BJ (cell line): Measurements from ENCODE around the gene CRHBP. TPM values are rescaled to one million over a fixed set of nuclear protein-coding genes. Genes with fewer than 3 reads are reported as not detected.

ENCODE experiments used
- CTCF ChIA-PET: fragments of 350-600 bp; formaldehyde crosslinking; extraction: SDS; loops from one replicate; lab custom pipeline; 2021; ENCODE audit warnings: antibody characterized with exemption, inconsistent platforms; lab: Yijun Ruan, JAX
- POLR2A ChIA-PET: fragments of 300-600 bp; sonication (Branson Sonifier 250); formaldehyde crosslinking; extraction: SDS; loops from one replicate; lab custom pipeline; 2021; ENCODE audit warnings: antibody characterized with exemption; lab: Charles Lee
- DNase-seq: peaks from one replicate; pipeline ENCODE4 v3.0.0-alpha.2; 2011; ENCODE audit warnings: low read depth
- H3K27me3 ChIP-seq: 2 replicates; pipeline ENCODE4 v1.6.0; 2011; ENCODE audit warnings: low read length; ENCODE audit not compliant: control insufficient read depth, insufficient read depth
- H3K36me3 ChIP-seq: 2 replicates; pipeline ENCODE4 v1.5.1; 2011; ENCODE audit warnings: low read length; ENCODE audit not compliant: control insufficient read depth, insufficient read depth
- H3K4me3 ChIP-seq: 2 replicates; pipeline ENCODE4 v1.5.1; 2011; ENCODE audit warnings: low read depth, mild to moderate bottlenecking, control low read depth, low read length
- CTCF ChIP-seq: IDR thresholded peaks from 2 replicates; pipeline ENCODE4 v1.5.1; 2011; ENCODE audit warnings: low read depth, mild to moderate bottlenecking, control low read depth, inconsistent platforms, low read length, moderate library complexity; ENCODE audit not compliant: insufficient read depth
- polyA plus RNA-seq: library from polyadenylated mRNA; depleted of rRNA; stranded (reverse); fragments of >200 nt; gene quantifications from 2 replicates; pipeline ENCODE4 v1.2.3, GENCODE V29; 2011

Gene CRHBP
- polyA plus RNA-seq, 1 experiment, result not detected

- CTCF ChIA-PET, result interaction anchor here (1.7 kb wide), 1 partner anchor 9 kb away, joined by 6 read pairs; no protein-coding TSS in a partner anchor
- Histone ChIP-seq H3K4me3 (no peak overlapping the region), H3K36me3 (no peaks in the 10 kb centered on the region), H3K27me3 (no peaks in the 10 kb centered on the region; the same call in 1 of the 2 replicates)
- TF ChIP-seq CTCF, result no peak
- POLR2A ChIA-PET, result no interaction called here
- no peak for DNase-seq
Measured at GRCh38 chr5:76947082-76947503, 5.8 kb upstream of the CRHBP start.

GRCh38 chr5:76953551-76954382 is 922 bp downstream of the CRHBP start:
- Histone ChIP-seq H3K27me3 (peaks cover 14% of the 10 kb centered on the region), H3K36me3 (no peaks in the 10 kb centered on the region), H3K4me3 (peak overlapping the region; percentile 16)
- ChIA-PET POLR2A (no interaction called here), CTCF (no interaction called here)
- TF ChIP-seq CTCF, result no peak
- DNase-seq, result no peak

- Histone ChIP-seq H3K27me3 (peaks cover 14% of the 10 kb centered on the region), H3K4me3 (no peak overlapping the region), H3K36me3 (no peaks in the 10 kb centered on the region)
- ChIA-PET CTCF (no interaction called here), POLR2A (no interaction called here)
- DNase-seq, result no peak
- TF ChIP-seq CTCF, result no peak
Measured at GRCh38 chr5:76954383-76954763, 1.5 kb downstream of the CRHBP start.

GRCh38 chr5:76956033-76956432 is 3.2 kb downstream of the CRHBP start:
- no peak for TF ChIP-seq CTCF

GRCh38 chr5:76958991-76959767 is 6.3 kb downstream of the CRHBP start:
- POLR2A ChIA-PET, result no interaction called here
- CTCF ChIA-PET, result no interaction called here
- DNase-seq, result no peak
- Histone ChIP-seq H3K4me3 (no peak overlapping the region), H3K36me3 (no peaks in the 10 kb centered on the region), H3K27me3 (peaks cover 13% of the 10 kb centered on the region)
- no peak for TF ChIP-seq CTCF

More at GRCh38 chr5:76956033-76956432, 3.2 kb downstream of the CRHBP start:
- no peak for DNase-seq
- Histone ChIP-seq H3K4me3 (no peak overlapping the region), H3K27me3 (peaks cover 16% of the 10 kb centered on the region), H3K36me3 (no peaks in the 10 kb centered on the region)
- ChIA-PET POLR2A (no interaction called here), CTCF (interaction anchor here (1.2 kb wide), 1 partner anchor 9 kb away, joined by 6 read pairs; no protein-coding TSS in a partner anchor)
